SK-N-SH (cell line): ENCODE results near the gene ZNF79. TPM values are rescaled to one million over a fixed set of nuclear protein-coding genes. Genes with fewer than 3 reads are reported as not detected.

ENCODE experiments used
- CTCF ChIA-PET: fragments of 300-600, 350-600 bp; formaldehyde crosslinking; extraction: SDS; loops from one replicate; lab custom pipeline; 2021; lab: Yijun Ruan, JAX
- POLR2A ChIA-PET: fragments of 350-600 bp; sonication (Branson Sonifier 250); formaldehyde crosslinking; extraction: SDS; loops from one replicate; lab custom pipeline; 2020; ENCODE audit warnings: antibody characterized with exemption, inconsistent platforms; lab: Yijun Ruan, JAX
- DNase-seq: peaks from one replicate; pipeline ENCODE4 v3.0.0; 2012
- H2AFZ ChIP-seq: fragments of 200-600 bp; sonication (generic); 2 replicates; pipeline ENCODE4 v1.8.1; 2016; ENCODE audit warnings: antibody characterized with exemption, mild to moderate bottlenecking, low read depth
- H3F3A ChIP-seq: fragments of 200-600 bp; sonication (generic); replicated peaks from 2 replicates; pipeline ENCODE3; 2016; ENCODE audit warnings: antibody characterized with exemption, mild to moderate bottlenecking; ENCODE audit not compliant: insufficient read depth
- H3K27ac ChIP-seq, 2 experiments: fragments of 200-500 bp in 1 of 2; fragments of 200-600 bp in 1 of 2; sonication (Bioruptor generic) in 1 of 2; sonication (generic), shearing (Covaris generic) in 1 of 2; 2 replicates each; pipeline versions ENCODE4 v1.5.1 to v1.6.1; 2014 to 2016; ENCODE audit warnings: low read depth in 2 of 2, inconsistent platforms in 1 of 2, low read length in 1 of 2, mild to moderate bottlenecking in 1 of 2, mixed read lengths in 1 of 2
- H3K27me3 ChIP-seq: fragments of 200-600 bp; sonication (generic), shearing (Covaris generic); 2 replicates; pipeline ENCODE4 v1.6.1; 2016; ENCODE audit warnings: mixed run types; ENCODE audit not compliant: insufficient read depth
- H3K36me3 ChIP-seq, 2 experiments: fragments of 200-500 bp in 1 of 2; fragments of 200-600 bp in 1 of 2; sonication (Bioruptor generic) in 1 of 2; sonication (generic) in 1 of 2; replicated peaks in 1 of 2; 2 replicates each; pipeline versions ENCODE3 to v1.5.1; 2014 to 2016; ENCODE audit warnings: low read length in 1 of 2, mild to moderate bottlenecking in 1 of 2; ENCODE audit not compliant: insufficient read depth in 2 of 2, control insufficient read depth in 1 of 2
- H3K4me1 ChIP-seq, 2 experiments: fragments of 200-500 bp in 1 of 2; fragments of 200-600 bp in 1 of 2; sonication (Bioruptor generic) in 1 of 2; sonication (generic), shearing (Covaris generic) in 1 of 2; 2 replicates each; pipeline versions ENCODE4 v1.5.1 to v1.6.1; 2014 to 2016; ENCODE audit warnings: low read depth in 1 of 2, low read length in 1 of 2, mixed run types in 1 of 2; ENCODE audit not compliant: insufficient read depth in 2 of 2, control insufficient read depth in 1 of 2
- H3K4me2 ChIP-seq: fragments of 200-600 bp; sonication (generic), shearing (Covaris generic); 2 replicates; pipeline ENCODE4 v1.6.1; 2017; ENCODE audit warnings: mixed run types
- H3K4me3 ChIP-seq, 2 experiments: fragments of 200-500 bp in 1 of 2; fragments of 200-600 bp in 1 of 2; sonication (Bioruptor generic) in 1 of 2; sonication (generic), shearing (Covaris generic) in 1 of 2; 2 replicates each; pipeline versions ENCODE4 v1.5.1 to v1.8.1; 2014 to 2016; ENCODE audit warnings: low read depth in 2 of 2, inconsistent platforms in 1 of 2, low read length in 1 of 2, mild to moderate bottlenecking in 1 of 2, mixed read lengths in 1 of 2, moderate library complexity in 1 of 2
- H3K79me2 ChIP-seq: fragments of 200-600 bp; sonication (generic); 2 replicates; pipeline ENCODE4 v1.8.1; 2017; ENCODE audit warnings: mild to moderate bottlenecking; ENCODE audit not compliant: insufficient read depth
- H3K9ac ChIP-seq: fragments of 200-600 bp; sonication (generic); 2 replicates; pipeline ENCODE4 v1.6.1; 2017; ENCODE audit warnings: mixed run types
- H3K9me2 ChIP-seq: fragments of 200-600 bp; sonication (generic); 2 replicates; pipeline ENCODE4 v1.6.1; 2017; ENCODE audit warnings: mixed run types
- H3K9me3 ChIP-seq: fragments of 200-600 bp; sonication (generic); 2 replicates; pipeline ENCODE4 v1.6.1; 2017; ENCODE audit warnings: mixed run types, mild to moderate bottlenecking, moderate library complexity
- H4K20me1 ChIP-seq: fragments of 200-600 bp; sonication (generic); 2 replicates; pipeline ENCODE4 v1.6.1; 2017; ENCODE audit warnings: mild to moderate bottlenecking, mixed run types; ENCODE audit not compliant: insufficient read depth
- CHD2 ChIP-seq: fragments of 150-350 bp; IDR thresholded peaks from 2 replicates; pipeline ENCODE4 v1.6.1; 2018; ENCODE audit warnings: low read length; ENCODE audit not compliant: partially characterized antibody
- EZH2phosphoT487 ChIP-seq: fragments of 200-600 bp; sonication (generic); IDR thresholded peaks from 2 replicates; pipeline ENCODE4 v1.6.1; 2017; ENCODE audit warnings: low read depth, mixed run types, mild to moderate bottlenecking, antibody characterized with exemption, moderate library complexity, borderline replicate concordance
- FOSL2 ChIP-seq: IDR thresholded peaks from 2 replicates; pipeline ENCODE4 v1.4.0; 2012; ENCODE audit warnings: low read depth, mild to moderate bottlenecking, moderate library complexity, borderline replicate concordance
- FOXM1 ChIP-seq: IDR thresholded peaks from 2 replicates; pipeline ENCODE4 v1.4.0; 2012; ENCODE audit warnings: low read depth, mild to moderate bottlenecking
- GABPA ChIP-seq: IDR thresholded peaks from 2 replicates; pipeline ENCODE4 v1.4.0; 2012; ENCODE audit warnings: low read depth, mild to moderate bottlenecking
- JUND ChIP-seq: IDR thresholded peaks from 2 replicates; pipeline ENCODE4 v1.4.0; 2012
- MAX ChIP-seq: IDR thresholded peaks from 2 replicates; pipeline ENCODE4 v1.4.0; 2012; ENCODE audit warnings: low read depth
- MEF2A ChIP-seq: IDR thresholded peaks from 2 replicates; pipeline ENCODE4 v1.4.0; 2012; ENCODE audit warnings: low read depth, borderline replicate concordance
- NRF1 ChIP-seq: IDR thresholded peaks from 2 replicates; pipeline ENCODE4 v1.6.1; 2012; ENCODE audit warnings: low read depth, mild to moderate bottlenecking, low read length
- POLR2AphosphoS5 ChIP-seq: IDR thresholded peaks from 2 replicates; pipeline ENCODE4 v1.6.1; 2012; ENCODE audit warnings: low read depth, low read length
- RXRA ChIP-seq: IDR thresholded peaks from 2 replicates; pipeline ENCODE4 v1.4.0; 2012; ENCODE audit warnings: low read depth, mild to moderate bottlenecking, borderline replicate concordance
- SMC3 ChIP-seq: IDR thresholded peaks from 2 replicates; pipeline ENCODE4 v1.6.1; 2012; ENCODE audit warnings: low read depth, low read length, improper control_type of control experiment
- TEAD4 ChIP-seq: IDR thresholded peaks from 2 replicates; pipeline ENCODE4 v1.4.0; 2012; ENCODE audit warnings: mild to moderate bottlenecking, borderline replicate concordance; ENCODE audit not compliant: insufficient read depth
- USF2 ChIP-seq: fragments of 150-350 bp; IDR thresholded peaks from 2 replicates; pipeline ENCODE4 v1.6.1; 2017; ENCODE audit warnings: antibody characterized with exemption, low read length, low read depth, borderline replicate concordance
- WGBS: methylation state at CpG from one replicate; pipeline ENCODE4 v1.1.6; 2017; ENCODE audit warnings: low lambda C conversion rate; 5-methylcytosine and 5-hydroxymethylcytosine counted together
- polyA plus RNA-seq, 3 experiments: library from polyadenylated mRNA; depleted of rRNA; stranded (reverse); fragments of >200 nt; gene quantifications; 2 replicates each; pipeline ENCODE4 v1.2.3, GENCODE V29; 2012
- TF ChIP-seq, protein P1 (sequence below): IDR thresholded peaks from 2 replicates; pipeline ENCODE4 v1.4.0; 2012; ENCODE audit warnings: low read depth, borderline replicate concordance
- TF ChIP-seq, protein P2 (sequence below): IDR thresholded peaks from 2 replicates; pipeline ENCODE4 v1.6.1; 2012; ENCODE audit warnings: mild to moderate bottlenecking, low read depth, low read length, moderate library complexity
- TF ChIP-seq, protein P3 (sequence below): IDR thresholded peaks from 2 replicates; pipeline ENCODE4; 2012

Gene ZNF79
- polyA plus RNA-seq, 1 of the 3 experiments (the other 2 are of a cell fraction): 4.6 TPM

DNA sequence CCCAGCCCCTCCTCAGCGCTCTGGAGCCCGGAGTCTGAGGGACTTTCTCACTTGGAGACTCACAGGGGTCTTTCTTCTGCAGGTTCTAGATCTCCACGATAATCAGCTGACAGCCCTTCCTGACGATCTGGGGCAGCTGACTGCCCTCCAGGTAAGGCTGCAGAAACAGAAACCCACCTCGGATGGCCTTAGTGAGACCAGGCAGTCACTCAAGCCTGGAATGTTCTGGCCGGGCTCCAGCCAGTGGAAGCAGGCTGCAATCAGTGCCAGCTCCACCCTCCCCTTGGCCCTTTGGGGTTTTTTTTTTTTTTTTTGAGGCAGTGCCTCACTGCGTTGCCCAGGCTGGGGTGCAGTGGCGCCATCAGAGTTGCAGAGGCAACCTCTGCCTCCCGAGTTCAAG lies 34.7 kb downstream of the ZNF79 start:
- TF ChIP-seq POLR2AphosphoS5 (no peak), RXRA (no peak), SMC3 (no peak), NRF1 (no peak)
- TF ChIP-seq, protein P1, sequence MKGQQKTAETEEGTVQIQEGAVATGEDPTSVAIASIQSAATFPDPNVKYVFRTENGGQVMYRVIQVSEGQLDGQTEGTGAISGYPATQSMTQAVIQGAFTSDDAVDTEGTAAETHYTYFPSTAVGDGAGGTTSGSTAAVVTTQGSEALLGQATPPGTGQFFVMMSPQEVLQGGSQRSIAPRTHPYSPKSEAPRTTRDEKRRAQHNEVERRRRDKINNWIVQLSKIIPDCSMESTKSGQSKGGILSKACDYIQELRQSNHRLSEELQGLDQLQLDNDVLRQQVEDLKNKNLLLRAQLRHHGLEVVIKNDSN: no peak
- DNase-seq: no peak
- WGBS: 82% methylated on average over 7 of the region's 9 CpGs
- Histone ChIP-seq H3K4me2 (no peak overlapping the region), H2AFZ (no peak overlapping the region), H4K20me1 (no peaks in the 10 kb centered on the region), H3K79me2 (no peaks in the 10 kb centered on the region), H3K9me3 (no peaks in the 10 kb centered on the region), H3K27ac (no peak overlapping the region), H3K9me2 (no peaks in the 10 kb centered on the region), H3F3A (no peaks in the 10 kb centered on the region), H3K36me3 (peaks cover 28 to 51% of the 10 kb centered on the region in 2 experiments), H3K27me3 (no peaks in the 10 kb centered on the region), H3K4me3 (no peak overlapping the region), H3K4me1 (peaks cover 0 to 8% of the 10 kb centered on the region in 2 experiments; a peak in 1 of 4 replicates), H3K9ac (no peak overlapping the region)
- CTCF ChIA-PET: no interaction called here
- POLR2A ChIA-PET: interaction anchor here (0.7 kb wide), 1 partner anchor 11 kb away, joined by 3 read pairs; no protein-coding TSS in a partner anchor

GRCh38 chr9:127463382-127463781 lies 39.2 kb downstream of the ZNF79 start:
- Histone ChIP-seq H3K9me3 (no peaks in the 10 kb centered on the region), H3K27me3 (no peaks in the 10 kb centered on the region), H3K4me3 (no peak overlapping the region), H3K9ac (no peak overlapping the region), H3K9me2 (no peaks in the 10 kb centered on the region), H3K4me1 (peaks cover 0 to 12% of the 10 kb centered on the region in 2 experiments; a peak in 1 of 4 replicates), H3K27ac (peak overlapping the region in 1 of 2 experiments; percentile 40; a peak in 1 of 4 replicates), H3F3A (no peaks in the 10 kb centered on the region), H3K36me3 (peaks cover 28 to 29% of the 10 kb centered on the region in 2 experiments), H3K4me2 (no peak overlapping the region), H4K20me1 (no peaks in the 10 kb centered on the region), H3K79me2 (no peaks in the 10 kb centered on the region), H2AFZ (no peak overlapping the region)
- ChIA-PET CTCF (interaction anchor here (1.1 to 2.2 kb wide), 2 partner anchors 12 to 26 kb away, joined by 3 to 5 read pairs; partner anchors contain the start of genes LRSAM1 and RPL12), POLR2A (interaction anchor here (3.4 kb wide), 1 partner anchor 12 kb away, joined by 12 read pairs; the partner anchor contains the start of genes LRSAM1 and RPL12)
- TF ChIP-seq GABPA (no peak), CHD2 (no peak), NRF1 (no peak), USF2 (no peak), MEF2A (no peak), MAX (no peak), EZH2phosphoT487 (no peak), TEAD4 (no peak), FOXM1 (no peak), JUND (no peak), FOSL2 (no peak), POLR2AphosphoS5 (no peak)
- TF ChIP-seq, protein P2, sequence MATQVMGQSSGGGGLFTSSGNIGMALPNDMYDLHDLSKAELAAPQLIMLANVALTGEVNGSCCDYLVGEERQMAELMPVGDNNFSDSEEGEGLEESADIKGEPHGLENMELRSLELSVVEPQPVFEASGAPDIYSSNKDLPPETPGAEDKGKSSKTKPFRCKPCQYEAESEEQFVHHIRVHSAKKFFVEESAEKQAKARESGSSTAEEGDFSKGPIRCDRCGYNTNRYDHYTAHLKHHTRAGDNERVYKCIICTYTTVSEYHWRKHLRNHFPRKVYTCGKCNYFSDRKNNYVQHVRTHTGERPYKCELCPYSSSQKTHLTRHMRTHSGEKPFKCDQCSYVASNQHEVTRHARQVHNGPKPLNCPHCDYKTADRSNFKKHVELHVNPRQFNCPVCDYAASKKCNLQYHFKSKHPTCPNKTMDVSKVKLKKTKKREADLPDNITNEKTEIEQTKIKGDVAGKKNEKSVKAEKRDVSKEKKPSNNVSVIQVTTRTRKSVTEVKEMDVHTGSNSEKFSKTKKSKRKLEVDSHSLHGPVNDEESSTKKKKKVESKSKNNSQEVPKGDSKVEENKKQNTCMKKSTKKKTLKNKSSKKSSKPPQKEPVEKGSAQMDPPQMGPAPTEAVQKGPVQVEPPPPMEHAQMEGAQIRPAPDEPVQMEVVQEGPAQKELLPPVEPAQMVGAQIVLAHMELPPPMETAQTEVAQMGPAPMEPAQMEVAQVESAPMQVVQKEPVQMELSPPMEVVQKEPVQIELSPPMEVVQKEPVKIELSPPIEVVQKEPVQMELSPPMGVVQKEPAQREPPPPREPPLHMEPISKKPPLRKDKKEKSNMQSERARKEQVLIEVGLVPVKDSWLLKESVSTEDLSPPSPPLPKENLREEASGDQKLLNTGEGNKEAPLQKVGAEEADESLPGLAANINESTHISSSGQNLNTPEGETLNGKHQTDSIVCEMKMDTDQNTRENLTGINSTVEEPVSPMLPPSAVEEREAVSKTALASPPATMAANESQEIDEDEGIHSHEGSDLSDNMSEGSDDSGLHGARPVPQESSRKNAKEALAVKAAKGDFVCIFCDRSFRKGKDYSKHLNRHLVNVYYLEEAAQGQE: no peak
- TF ChIP-seq, protein P3, sequence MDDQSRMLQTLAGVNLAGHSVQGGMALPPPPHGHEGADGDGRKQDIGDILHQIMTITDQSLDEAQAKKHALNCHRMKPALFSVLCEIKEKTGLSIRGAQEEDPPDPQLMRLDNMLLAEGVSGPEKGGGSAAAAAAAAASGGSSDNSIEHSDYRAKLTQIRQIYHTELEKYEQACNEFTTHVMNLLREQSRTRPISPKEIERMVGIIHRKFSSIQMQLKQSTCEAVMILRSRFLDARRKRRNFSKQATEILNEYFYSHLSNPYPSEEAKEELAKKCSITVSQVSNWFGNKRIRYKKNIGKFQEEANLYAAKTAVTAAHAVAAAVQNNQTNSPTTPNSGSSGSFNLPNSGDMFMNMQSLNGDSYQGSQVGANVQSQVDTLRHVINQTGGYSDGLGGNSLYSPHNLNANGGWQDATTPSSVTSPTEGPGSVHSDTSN: no peak
- 87% methylated on average over 3 of the region's 3 CpGs for WGBS
- DNase-seq: no peak
